WTC11 (cell line): ENCODE data around the gene PYCR2. TPM values are rescaled to one million over a fixed set of nuclear protein-coding genes. Genes with fewer than 3 reads are reported as not detected.

Source experiments
- ATAC-seq: fragments of 200-7000 bp; cut with Tn5 transposase; 2 replicates; pipeline ENCODE4 v1.10.0; 2021; ENCODE audit warnings: mild to moderate bottlenecking, moderate library complexity
- CTCF ChIA-PET: fragments of 300-600 bp; sonication (Branson Sonifier 250); formaldehyde crosslinking; loops from one replicate; lab custom pipeline; 2021; ENCODE audit warnings: antibody characterized with exemption; lab: Charles Lee
- POLR2A ChIA-PET: fragments of 350-600 bp; sonication (Branson Sonifier 250); formaldehyde crosslinking; loops from one replicate; lab custom pipeline; 2021; ENCODE audit warnings: antibody characterized with exemption; lab: Charles Lee
- DNase-seq: peaks from one replicate; pipeline ENCODE4 v3.0.0; 2021; ENCODE audit warnings: low spot score
- H3K27ac Mint-ChIP-seq: 2 replicates; pipeline ENCODE4 v1.8.0; 2021; ENCODE audit warnings: mixed read lengths
- H3K27me3 Mint-ChIP-seq: 2 replicates; pipeline ENCODE4 v1.8.0; 2021; ENCODE audit warnings: low read depth, mild to moderate bottlenecking, moderate library complexity, mixed read lengths
- H3K36me3 Mint-ChIP-seq: 2 replicates; pipeline ENCODE4 v1.8.0; 2021; ENCODE audit warnings: mixed read lengths
- H3K4me1 Mint-ChIP-seq: 2 replicates; pipeline ENCODE4 v1.8.0; 2022; ENCODE audit warnings: mixed read lengths
- H3K4me3 Mint-ChIP-seq: 2 replicates; pipeline ENCODE4 v1.8.0; 2021; ENCODE audit warnings: mild to moderate bottlenecking, moderate library complexity, mixed read lengths
- H3K9me3 Mint-ChIP-seq: 2 replicates; pipeline ENCODE4 v1.8.0; 2021; ENCODE audit warnings: mixed read lengths
- ATF6 ChIP-seq: sonication (generic); formaldehyde crosslinking; IDR thresholded peaks from 2 replicates; pipeline ENCODE4 v1.8.1; 2023; ENCODE audit warnings: mild to moderate bottlenecking, missing genetic modification reagents
- CREB1 ChIP-seq: sonication (generic); formaldehyde crosslinking; IDR thresholded peaks from 2 replicates; pipeline ENCODE4 v1.8.0; 2023; ENCODE audit warnings: mild to moderate bottlenecking, missing genetic modification reagents
- CREM ChIP-seq: sonication (generic); formaldehyde crosslinking; IDR thresholded peaks from 2 replicates; pipeline ENCODE4 v1.8.1; 2022; ENCODE audit warnings: mild to moderate bottlenecking, missing genetic modification reagents, moderate library complexity
- E2F5 ChIP-seq: sonication (generic); formaldehyde crosslinking; IDR thresholded peaks from 2 replicates; pipeline ENCODE4 v1.8.1; 2022; ENCODE audit warnings: mild to moderate bottlenecking, moderate library complexity, missing genetic modification reagents
- ERG ChIP-seq: fragments of 250-450 bp; sonication (Bioruptor Pico); IDR thresholded peaks from 2 replicates; pipeline ENCODE4 v1.8.0; 2021; ENCODE audit warnings: mild to moderate bottlenecking
- FOXJ3 ChIP-seq: sonication (generic); formaldehyde crosslinking; IDR thresholded peaks from 2 replicates; pipeline ENCODE4 v1.9.0; 2021; ENCODE audit warnings: missing genetic modification reagents, mild to moderate bottlenecking, borderline replicate concordance
- HMGA2 ChIP-seq: fragments of 250-450 bp; sonication (Bioruptor Pico); IDR thresholded peaks from 2 replicates; pipeline ENCODE4 v1.4.0; 2021; ENCODE audit warnings: mild to moderate bottlenecking, moderate library complexity
- SMAD3 ChIP-seq: sonication (generic); formaldehyde crosslinking; IDR thresholded peaks from 2 replicates; pipeline ENCODE4 v1.8.0; 2022; ENCODE audit warnings: missing genetic modification reagents, mild to moderate bottlenecking, borderline replicate concordance
- TEAD1 ChIP-seq: sonication (generic); formaldehyde crosslinking; IDR thresholded peaks from 2 replicates; pipeline ENCODE4 v1.8.0; 2022; ENCODE audit warnings: mild to moderate bottlenecking, missing genetic modification reagents
- ZBTB21 ChIP-seq: sonication (generic); formaldehyde crosslinking; IDR thresholded peaks from 2 replicates; pipeline ENCODE4 v1.8.1; 2023; ENCODE audit warnings: mild to moderate bottlenecking, missing genetic modification reagents, borderline replicate concordance
- ZNF138 ChIP-seq: sonication (generic); formaldehyde crosslinking; conservative IDR thresholded peaks from 2 replicates; pipeline ENCODE4 v1.8.1; 2022; ENCODE audit warnings: mild to moderate bottlenecking, moderate library complexity, missing genetic modification reagents
- ZNF396 ChIP-seq: fragments of 250-450 bp; sonication (Bioruptor Pico); IDR thresholded peaks from 2 replicates; pipeline ENCODE4 v1.8.0; 2021; ENCODE audit warnings: mild to moderate bottlenecking, moderate library complexity, borderline replicate concordance
- ZNF416 ChIP-seq: fragments of 250-450 bp; sonication (Bioruptor Pico); IDR thresholded peaks from 2 replicates; pipeline ENCODE4 v1.9.0; 2021; ENCODE audit warnings: mild to moderate bottlenecking, inconsistent platforms
- ZNF423 ChIP-seq: fragments of 250-450 bp; sonication (Bioruptor Pico); IDR thresholded peaks from 2 replicates; pipeline ENCODE4 v2.1.2; 2022; ENCODE audit warnings: mild to moderate bottlenecking, moderate library complexity
- total RNA-seq: library from RNA; stranded (reverse); gene quantifications from 3 replicates; pipeline ENCODE4 v1.2.3, GENCODE V29; 2021
- TF ChIP-seq, protein P1 (sequence below): sonication (generic); formaldehyde crosslinking; IDR thresholded peaks from 2 replicates; pipeline ENCODE4 v1.8.1; 2023; ENCODE audit warnings: mild to moderate bottlenecking, missing genetic modification reagents, borderline replicate concordance
- TF ChIP-seq, protein P2 (sequence below): fragments of 250-450 bp; sonication (Bioruptor Pico); conservative IDR thresholded peaks from 2 replicates; pipeline ENCODE4 v1.9.0; 2021; ENCODE audit warnings: mild to moderate bottlenecking
- TF ChIP-seq, protein P3 (sequence below): sonication (generic); formaldehyde crosslinking; IDR thresholded peaks from 2 replicates; pipeline ENCODE4 v1.8.0; 2022; ENCODE audit warnings: missing genetic modification reagents
- TF ChIP-seq, protein P4 (sequence below): fragments of 250-450 bp; sonication (Bioruptor Pico); IDR thresholded peaks from 2 replicates; pipeline ENCODE4 v2.1.2; 2022; ENCODE audit warnings: mild to moderate bottlenecking, moderate library complexity

PYCR2 gene
- total RNA-seq, 1 experiment from 2014 or later = 86.0 TPM

GRCh38 chr1:225896937-225897549 is 27.0 kb downstream of the PYCR2 start:
- POLR2A ChIA-PET = interaction anchor here (2.2 kb wide), 1 partner anchor 14 kb away, joined by 10 read pairs; the partner anchor contains the start of gene TMEM63A

More at GRCh38 chr1:225896937-225897549, 27.0 kb downstream of the PYCR2 start:
- Mint-ChIP-seq H3K27ac (no peak overlapping the region), H3K36me3 (no peaks in the 10 kb centered on the region), H3K4me3 (no peak overlapping the region), H3K27me3 (peaks cover 11% of the 10 kb centered on the region; the same call in 1 of the 2 replicates), H3K4me1 (peaks cover 43% of the 10 kb centered on the region), H3K9me3 (no peaks in the 10 kb centered on the region)
- TF ChIP-seq, protein P1, sequence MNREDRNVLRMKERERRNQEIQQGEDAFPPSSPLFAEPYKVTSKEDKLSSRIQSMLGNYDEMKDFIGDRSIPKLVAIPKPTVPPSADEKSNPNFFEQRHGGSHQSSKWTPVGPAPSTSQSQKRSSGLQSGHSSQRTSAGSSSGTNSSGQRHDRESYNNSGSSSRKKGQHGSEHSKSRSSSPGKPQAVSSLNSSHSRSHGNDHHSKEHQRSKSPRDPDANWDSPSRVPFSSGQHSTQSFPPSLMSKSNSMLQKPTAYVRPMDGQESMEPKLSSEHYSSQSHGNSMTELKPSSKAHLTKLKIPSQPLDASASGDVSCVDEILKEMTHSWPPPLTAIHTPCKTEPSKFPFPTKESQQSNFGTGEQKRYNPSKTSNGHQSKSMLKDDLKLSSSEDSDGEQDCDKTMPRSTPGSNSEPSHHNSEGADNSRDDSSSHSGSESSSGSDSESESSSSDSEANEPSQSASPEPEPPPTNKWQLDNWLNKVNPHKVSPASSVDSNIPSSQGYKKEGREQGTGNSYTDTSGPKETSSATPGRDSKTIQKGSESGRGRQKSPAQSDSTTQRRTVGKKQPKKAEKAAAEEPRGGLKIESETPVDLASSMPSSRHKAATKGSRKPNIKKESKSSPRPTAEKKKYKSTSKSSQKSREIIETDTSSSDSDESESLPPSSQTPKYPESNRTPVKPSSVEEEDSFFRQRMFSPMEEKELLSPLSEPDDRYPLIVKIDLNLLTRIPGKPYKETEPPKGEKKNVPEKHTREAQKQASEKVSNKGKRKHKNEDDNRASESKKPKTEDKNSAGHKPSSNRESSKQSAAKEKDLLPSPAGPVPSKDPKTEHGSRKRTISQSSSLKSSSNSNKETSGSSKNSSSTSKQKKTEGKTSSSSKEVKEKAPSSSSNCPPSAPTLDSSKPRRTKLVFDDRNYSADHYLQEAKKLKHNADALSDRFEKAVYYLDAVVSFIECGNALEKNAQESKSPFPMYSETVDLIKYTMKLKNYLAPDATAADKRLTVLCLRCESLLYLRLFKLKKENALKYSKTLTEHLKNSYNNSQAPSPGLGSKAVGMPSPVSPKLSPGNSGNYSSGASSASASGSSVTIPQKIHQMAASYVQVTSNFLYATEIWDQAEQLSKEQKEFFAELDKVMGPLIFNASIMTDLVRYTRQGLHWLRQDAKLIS = no peak
- no peak for TF ChIP-seq ATF6
- no peak for TF ChIP-seq HMGA2 (CRISPR knock-in tag)
- TF ChIP-seq CREB1 (CRISPR knock-in tag) = no peak
- no peak for TF ChIP-seq FOXJ3 (CRISPR knock-in tag)
- no peak for TF ChIP-seq ZNF396 (CRISPR knock-in tag)
- TF ChIP-seq ZNF416 = no peak
- TF ChIP-seq ZNF138 (CRISPR knock-in tag) = no peak
- TF ChIP-seq, protein P2, sequence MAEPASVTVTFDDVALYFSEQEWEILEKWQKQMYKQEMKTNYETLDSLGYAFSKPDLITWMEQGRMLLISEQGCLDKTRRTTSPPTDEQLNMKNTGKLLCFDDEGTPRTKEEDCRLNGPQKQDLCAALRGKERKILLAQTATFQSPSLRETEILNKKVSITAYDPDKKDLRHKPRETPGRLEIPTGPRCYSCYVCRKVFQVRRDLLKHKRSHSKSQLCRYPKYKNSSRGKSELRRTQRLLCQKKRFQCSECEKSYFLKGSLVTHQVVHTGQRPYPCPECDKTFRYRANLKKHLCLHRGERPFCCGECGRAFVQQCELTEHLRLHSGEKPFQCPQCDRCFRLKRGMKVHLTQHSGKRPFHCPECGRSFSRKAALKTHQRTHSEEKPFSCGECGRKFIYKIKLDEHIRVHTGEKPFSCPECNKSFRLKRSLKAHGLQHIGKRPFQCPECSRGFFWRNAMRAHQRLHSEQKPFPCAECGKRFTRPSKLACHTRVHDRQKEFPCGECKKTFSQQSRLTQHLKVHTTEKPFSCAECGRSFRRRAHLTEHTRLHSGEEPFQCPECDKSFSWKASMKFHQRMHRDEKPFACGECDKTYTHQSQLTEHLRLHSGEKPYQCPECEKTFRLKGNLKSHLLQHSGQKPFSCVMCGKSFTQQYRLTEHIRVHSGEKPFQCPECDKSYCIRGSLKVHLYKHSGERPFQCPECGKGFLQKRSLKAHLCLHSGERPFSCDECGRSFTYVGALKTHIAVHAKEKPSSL (CRISPR knock-in tag) = no peak
- no peak for TF ChIP-seq SMAD3
- TF ChIP-seq TEAD1 = no peak
- TF ChIP-seq ERG (CRISPR knock-in tag) = no peak
- TF ChIP-seq, protein P3, sequence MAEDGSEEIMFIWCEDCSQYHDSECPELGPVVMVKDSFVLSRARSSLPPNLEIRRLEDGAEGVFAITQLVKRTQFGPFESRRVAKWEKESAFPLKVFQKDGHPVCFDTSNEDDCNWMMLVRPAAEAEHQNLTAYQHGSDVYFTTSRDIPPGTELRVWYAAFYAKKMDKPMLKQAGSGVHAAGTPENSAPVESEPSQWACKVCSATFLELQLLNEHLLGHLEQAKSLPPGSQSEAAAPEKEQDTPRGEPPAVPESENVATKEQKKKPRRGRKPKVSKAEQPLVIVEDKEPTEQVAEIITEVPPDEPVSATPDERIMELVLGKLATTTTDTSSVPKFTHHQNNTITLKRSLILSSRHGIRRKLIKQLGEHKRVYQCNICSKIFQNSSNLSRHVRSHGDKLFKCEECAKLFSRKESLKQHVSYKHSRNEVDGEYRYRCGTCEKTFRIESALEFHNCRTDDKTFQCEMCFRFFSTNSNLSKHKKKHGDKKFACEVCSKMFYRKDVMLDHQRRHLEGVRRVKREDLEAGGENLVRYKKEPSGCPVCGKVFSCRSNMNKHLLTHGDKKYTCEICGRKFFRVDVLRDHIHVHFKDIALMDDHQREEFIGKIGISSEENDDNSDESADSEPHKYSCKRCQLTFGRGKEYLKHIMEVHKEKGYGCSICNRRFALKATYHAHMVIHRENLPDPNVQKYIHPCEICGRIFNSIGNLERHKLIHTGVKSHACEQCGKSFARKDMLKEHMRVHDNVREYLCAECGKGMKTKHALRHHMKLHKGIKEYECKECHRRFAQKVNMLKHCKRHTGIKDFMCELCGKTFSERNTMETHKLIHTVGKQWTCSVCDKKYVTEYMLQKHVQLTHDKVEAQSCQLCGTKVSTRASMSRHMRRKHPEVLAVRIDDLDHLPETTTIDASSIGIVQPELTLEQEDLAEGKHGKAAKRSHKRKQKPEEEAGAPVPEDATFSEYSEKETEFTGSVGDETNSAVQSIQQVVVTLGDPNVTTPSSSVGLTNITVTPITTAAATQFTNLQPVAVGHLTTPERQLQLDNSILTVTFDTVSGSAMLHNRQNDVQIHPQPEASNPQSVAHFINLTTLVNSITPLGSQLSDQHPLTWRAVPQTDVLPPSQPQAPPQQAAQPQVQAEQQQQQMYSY = no peak
- TF ChIP-seq E2F5 (CRISPR knock-in tag) = no peak
- no peak for TF ChIP-seq ZNF423 (CRISPR knock-in tag)
- no peak for TF ChIP-seq CREM (CRISPR knock-in tag)
- TF ChIP-seq, protein P4, sequence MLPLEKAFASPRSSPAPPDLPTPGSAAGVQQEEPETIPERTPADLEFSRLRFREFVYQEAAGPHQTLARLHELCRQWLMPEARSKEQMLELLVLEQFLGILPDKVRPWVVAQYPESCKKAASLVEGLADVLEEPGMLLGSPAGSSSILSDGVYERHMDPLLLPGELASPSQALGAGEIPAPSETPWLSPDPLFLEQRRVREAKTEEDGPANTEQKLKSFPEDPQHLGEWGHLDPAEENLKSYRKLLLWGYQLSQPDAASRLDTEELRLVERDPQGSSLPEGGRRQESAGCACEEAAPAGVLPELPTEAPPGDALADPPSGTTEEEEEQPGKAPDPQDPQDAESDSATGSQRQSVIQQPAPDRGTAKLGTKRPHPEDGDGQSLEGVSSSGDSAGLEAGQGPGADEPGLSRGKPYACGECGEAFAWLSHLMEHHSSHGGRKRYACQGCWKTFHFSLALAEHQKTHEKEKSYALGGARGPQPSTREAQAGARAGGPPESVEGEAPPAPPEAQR = no peak
- TF ChIP-seq ZBTB21 (CRISPR knock-in tag) = no peak
- DNase-seq (no peak), ATAC-seq (no peak)
- CTCF ChIA-PET = interaction anchor here (1.4 to 3.3 kb wide), 3 partner anchors 8 to 14 kb away, joined by 3 to 30 read pairs (median 13); partner anchors contain the start of genes LEFTY1 and TMEM63A
